Sigmoid colon (tissue), 4 donors: ENCODE results near the gene INTS6L.

ENCODE experiments used
- EP300 ChIP-seq, 4 donors: sonication (generic); formaldehyde crosslinking; IDR thresholded peaks; one replicate each; pipeline ENCODE4 v1.6.1; 2017; ENCODE audit warnings: antibody characterized with exemption in 4 of 4
- POLR2A ChIP-seq, 2 donors: fragments of 450-650 bp; IDR thresholded peaks; one replicate each; pipeline ENCODE4 v1.6.1; 2016; ENCODE audit warnings: antibody characterized with exemption in 2 of 2, mild to moderate bottlenecking in 2 of 2, moderate library complexity in 2 of 2
- POLR2AphosphoS5 ChIP-seq, 4 donors: sonication (generic); formaldehyde crosslinking; IDR thresholded peaks; one replicate each; pipeline ENCODE4 v1.6.1; 2017; ENCODE audit warnings: antibody characterized with exemption in 4 of 4
- TF ChIP-seq, protein P1 (sequence below), 4 experiments: fragments of 450-650 bp in 3 of 4; fragments of 200-600 bp in 1 of 4; IDR thresholded peaks; one replicate each; pipeline ENCODE4 v1.5.1; 2016 to 2019; ENCODE audit warnings: antibody characterized with exemption in 4 of 4, mild to moderate bottlenecking in 3 of 4, moderate library complexity in 2 of 4

GRCh38 chrX:135595543-135595942 lies 75.1 kb downstream of the INTS6L start:
- TF ChIP-seq, protein P1, sequence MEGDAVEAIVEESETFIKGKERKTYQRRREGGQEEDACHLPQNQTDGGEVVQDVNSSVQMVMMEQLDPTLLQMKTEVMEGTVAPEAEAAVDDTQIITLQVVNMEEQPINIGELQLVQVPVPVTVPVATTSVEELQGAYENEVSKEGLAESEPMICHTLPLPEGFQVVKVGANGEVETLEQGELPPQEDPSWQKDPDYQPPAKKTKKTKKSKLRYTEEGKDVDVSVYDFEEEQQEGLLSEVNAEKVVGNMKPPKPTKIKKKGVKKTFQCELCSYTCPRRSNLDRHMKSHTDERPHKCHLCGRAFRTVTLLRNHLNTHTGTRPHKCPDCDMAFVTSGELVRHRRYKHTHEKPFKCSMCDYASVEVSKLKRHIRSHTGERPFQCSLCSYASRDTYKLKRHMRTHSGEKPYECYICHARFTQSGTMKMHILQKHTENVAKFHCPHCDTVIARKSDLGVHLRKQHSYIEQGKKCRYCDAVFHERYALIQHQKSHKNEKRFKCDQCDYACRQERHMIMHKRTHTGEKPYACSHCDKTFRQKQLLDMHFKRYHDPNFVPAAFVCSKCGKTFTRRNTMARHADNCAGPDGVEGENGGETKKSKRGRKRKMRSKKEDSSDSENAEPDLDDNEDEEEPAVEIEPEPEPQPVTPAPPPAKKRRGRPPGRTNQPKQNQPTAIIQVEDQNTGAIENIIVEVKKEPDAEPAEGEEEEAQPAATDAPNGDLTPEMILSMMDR (IDR thresholded peaks at IDR 0.05) = no peak
- TF ChIP-seq POLR2A (IDR thresholded peaks at IDR 0.05) (no peak), POLR2AphosphoS5 (IDR thresholded peaks at IDR 0.05) (no peak), EP300 (IDR thresholded peaks at IDR 0.05) (no peak)
